NT2/D1 (cell line): ENCODE data around the gene TREX2.

Experiments used
- DNase-seq: peaks from one replicate; pipeline ENCODE4 v3.0.0-alpha.2; 2011; ENCODE audit warnings: low read depth, low spot score
- H3K27me3 ChIP-seq: 2 replicates; pipeline ENCODE4 v1.6.0; 2011; ENCODE audit warnings: mild to moderate bottlenecking; ENCODE audit not compliant: insufficient read length, insufficient read depth
- H3K36me3 ChIP-seq: 2 replicates; pipeline ENCODE4 v1.6.1; 2011; ENCODE audit warnings: mild to moderate bottlenecking, low read length, mixed read lengths; ENCODE audit not compliant: insufficient read depth, insufficient read length
- H3K4me1 ChIP-seq: 2 replicates; pipeline ENCODE4 v1.5.1; 2011; ENCODE audit not compliant: insufficient read depth, insufficient read length
- H3K4me3 ChIP-seq: 2 replicates; pipeline ENCODE4 v1.5.1; 2011; ENCODE audit warnings: low read depth; ENCODE audit not compliant: insufficient read length
- H3K9ac ChIP-seq: 2 replicates; pipeline ENCODE4 v1.6.0; 2011; ENCODE audit warnings: low read depth; ENCODE audit not compliant: insufficient read length
- H3K9me3 ChIP-seq: 2 replicates; pipeline ENCODE4 v1.5.1; 2011; ENCODE audit warnings: mild to moderate bottlenecking, low read length; ENCODE audit not compliant: insufficient read depth
- SUZ12 ChIP-seq: IDR thresholded peaks from 2 replicates; pipeline ENCODE4 v1.6.1; 2011; ENCODE audit not compliant: insufficient read length, insufficient read depth; ENCODE audit errors: extremely low read depth
- YY1 ChIP-seq: IDR thresholded peaks from 2 replicates; pipeline ENCODE4 v1.6.1; 2011; ENCODE audit not compliant: insufficient read length, insufficient read depth
- ZNF274 ChIP-seq: IDR thresholded peaks from 2 replicates; pipeline ENCODE4 v1.6.1; 2011; ENCODE audit warnings: mild to moderate bottlenecking, low read depth, low read length

TREX2 gene

DNA sequence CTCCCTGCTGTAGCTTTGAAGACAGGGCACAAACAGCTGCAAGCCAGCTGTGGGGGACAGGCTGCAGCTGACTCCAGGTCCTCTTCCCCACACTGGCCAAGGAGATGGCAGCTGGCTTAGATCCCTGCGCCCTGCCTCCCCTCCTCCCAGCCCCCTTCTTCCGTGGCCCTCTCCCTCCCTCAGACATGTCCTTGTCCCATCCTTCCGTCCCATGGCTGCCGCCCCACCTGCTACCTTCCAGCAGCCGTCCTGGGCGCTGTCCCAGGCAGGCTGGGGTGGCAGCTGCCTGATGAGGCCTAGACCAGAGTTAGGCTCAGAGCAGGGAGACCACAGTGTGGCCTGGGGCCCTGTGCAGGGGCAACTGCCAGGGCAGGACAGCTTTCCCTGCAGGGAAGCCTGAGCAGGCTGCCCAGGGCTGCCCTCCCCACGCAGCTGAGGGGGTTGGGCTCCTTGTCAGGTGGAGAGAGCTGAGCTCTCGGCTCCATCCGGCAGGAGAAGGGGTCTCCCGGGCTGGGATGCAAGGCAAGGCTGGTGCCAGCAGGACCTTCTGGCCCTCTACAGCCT is 45.6 kb upstream of the TREX2 start:
- TF ChIP-seq SUZ12 (no peak), ZNF274 (no peak), YY1 (no peak)
- Histone ChIP-seq H3K27me3 (no peaks in the 10 kb centered on the region), H3K9me3 (no peaks in the 10 kb centered on the region), H3K4me1 (peaks cover 2% of the 10 kb centered on the region), H3K4me3 (no peak overlapping the region), H3K9ac (no peak overlapping the region), H3K36me3 (no peaks in the 10 kb centered on the region)
- no peak for DNase-seq

- H3K9me3 ChIP-seq, result no peaks in the 10 kb centered on the region
- no peak for DNase-seq
- H3K9ac ChIP-seq, result no peak overlapping the region
- peaks cover 2% of the 10 kb centered on the region for H3K4me1 ChIP-seq
- no peaks in the 10 kb centered on the region for H3K36me3 ChIP-seq
- H3K4me3 ChIP-seq, result no peak overlapping the region
- no peaks in the 10 kb centered on the region for H3K27me3 ChIP-seq
- TF ChIP-seq YY1, result no peak
- no peak for TF ChIP-seq SUZ12
- no peak for TF ChIP-seq ZNF274
Measured at GRCh38 chrX:153490217-153490930, 44.5 kb upstream of the TREX2 start.

DNA sequence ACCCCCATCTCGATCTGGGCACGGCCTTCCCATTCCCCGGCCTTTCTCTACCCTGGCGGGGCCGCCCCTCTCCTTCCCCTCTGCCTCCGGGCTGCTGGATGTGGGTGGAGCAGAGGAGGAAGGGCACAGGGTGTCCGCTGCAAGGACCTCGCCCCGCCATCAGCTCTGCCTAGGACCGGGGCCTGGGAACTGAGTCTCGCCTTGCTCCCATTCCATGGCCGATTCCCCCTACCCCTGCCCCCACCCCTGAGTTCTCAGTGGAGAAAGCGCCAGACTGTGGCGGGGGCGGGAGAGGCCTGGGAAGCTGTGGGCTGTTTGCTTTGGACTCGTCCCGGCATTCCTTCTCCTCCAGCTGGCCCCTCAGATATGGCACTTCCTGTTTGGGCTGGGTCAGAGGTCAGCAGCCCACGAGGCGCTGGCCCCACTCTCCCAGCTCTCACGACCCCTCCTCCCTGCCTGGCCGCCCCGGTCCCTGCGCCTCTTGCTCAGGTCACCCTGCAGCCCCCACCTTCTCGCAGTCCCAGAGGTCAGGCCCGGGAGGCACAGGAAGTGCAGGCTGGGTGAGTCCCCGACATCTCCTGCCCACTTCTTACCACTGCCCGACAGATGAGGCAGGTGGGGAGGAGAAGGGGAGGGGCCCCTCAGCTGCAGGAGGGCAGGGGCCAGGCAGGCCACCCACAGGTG is 42.5 kb upstream of the TREX2 start:
- DNase-seq, result no peak
- no peaks in the 10 kb centered on the region for H3K36me3 ChIP-seq
- no peak for TF ChIP-seq SUZ12
- no peak for TF ChIP-seq ZNF274
- no peak for TF ChIP-seq YY1
- no peaks in the 10 kb centered on the region for H3K27me3 ChIP-seq
- no peaks in the 10 kb centered on the region for H3K9me3 ChIP-seq
- H3K4me1 ChIP-seq, result peaks cover 2% of the 10 kb centered on the region
- no peak overlapping the region for H3K4me3 ChIP-seq
- H3K9ac ChIP-seq, result no peak overlapping the region

DNA sequence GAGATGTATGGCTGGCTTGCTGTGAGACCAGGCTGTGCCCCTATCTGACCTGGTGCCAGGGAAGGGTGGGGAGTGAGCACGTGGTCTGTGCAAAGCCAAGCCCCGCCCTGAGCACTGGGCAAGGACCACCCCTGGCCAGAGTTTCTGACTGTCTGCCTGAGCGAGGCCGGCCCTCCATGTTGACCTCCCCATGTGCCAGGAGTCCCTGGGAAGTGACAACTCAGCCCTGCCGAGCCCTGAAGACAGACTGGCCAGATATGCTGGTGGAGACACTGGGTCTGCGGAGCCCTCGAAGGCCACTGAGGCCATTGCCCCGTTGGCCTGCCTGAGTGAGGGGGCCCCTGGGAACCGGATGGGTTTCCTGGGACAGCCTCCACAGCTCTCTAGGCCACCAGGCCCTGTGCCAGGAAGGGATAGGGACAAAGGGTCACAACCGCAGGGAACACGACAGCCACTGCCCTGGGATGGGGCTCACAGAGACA is 41.8 kb upstream of the TREX2 start:
- H3K4me3 ChIP-seq, result no peak overlapping the region
- DNase-seq, result no peak
- peaks cover 2% of the 10 kb centered on the region for H3K4me1 ChIP-seq
- no peaks in the 10 kb centered on the region for H3K36me3 ChIP-seq
- no peaks in the 10 kb centered on the region for H3K9me3 ChIP-seq
- H3K27me3 ChIP-seq, result no peaks in the 10 kb centered on the region
- no peak overlapping the region for H3K9ac ChIP-seq
- TF ChIP-seq SUZ12 (no peak), YY1 (no peak), ZNF274 (no peak)

DNA sequence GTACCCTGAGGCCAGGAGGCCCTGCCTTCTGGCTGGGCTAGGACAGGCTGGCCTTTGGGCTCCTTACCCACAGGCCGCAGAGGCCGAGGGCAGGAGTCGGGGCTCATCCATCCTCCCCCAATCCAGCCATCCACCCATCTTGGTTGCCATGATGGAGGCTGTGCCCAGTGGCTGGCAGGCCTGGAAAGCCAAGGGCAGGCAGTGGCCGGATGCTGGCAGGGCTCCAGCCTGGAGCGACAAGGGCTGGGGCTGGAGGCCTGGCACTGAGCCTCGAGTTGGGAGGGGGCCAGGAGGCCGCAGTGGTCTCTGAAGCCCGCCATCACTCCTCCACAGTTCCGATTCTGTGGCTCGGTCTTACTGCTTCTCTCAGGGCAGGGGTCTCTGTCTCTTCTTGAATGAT is 40.3 kb upstream of the TREX2 start:
- no peak for DNase-seq
- Histone ChIP-seq H3K4me3 (no peak overlapping the region), H3K9me3 (no peaks in the 10 kb centered on the region), H3K36me3 (no peaks in the 10 kb centered on the region), H3K27me3 (no peaks in the 10 kb centered on the region), H3K4me1 (peaks cover 2% of the 10 kb centered on the region), H3K9ac (no peak overlapping the region)
- no peak for TF ChIP-seq ZNF274
- TF ChIP-seq SUZ12, result no peak
- TF ChIP-seq YY1, result no peak

DNA sequence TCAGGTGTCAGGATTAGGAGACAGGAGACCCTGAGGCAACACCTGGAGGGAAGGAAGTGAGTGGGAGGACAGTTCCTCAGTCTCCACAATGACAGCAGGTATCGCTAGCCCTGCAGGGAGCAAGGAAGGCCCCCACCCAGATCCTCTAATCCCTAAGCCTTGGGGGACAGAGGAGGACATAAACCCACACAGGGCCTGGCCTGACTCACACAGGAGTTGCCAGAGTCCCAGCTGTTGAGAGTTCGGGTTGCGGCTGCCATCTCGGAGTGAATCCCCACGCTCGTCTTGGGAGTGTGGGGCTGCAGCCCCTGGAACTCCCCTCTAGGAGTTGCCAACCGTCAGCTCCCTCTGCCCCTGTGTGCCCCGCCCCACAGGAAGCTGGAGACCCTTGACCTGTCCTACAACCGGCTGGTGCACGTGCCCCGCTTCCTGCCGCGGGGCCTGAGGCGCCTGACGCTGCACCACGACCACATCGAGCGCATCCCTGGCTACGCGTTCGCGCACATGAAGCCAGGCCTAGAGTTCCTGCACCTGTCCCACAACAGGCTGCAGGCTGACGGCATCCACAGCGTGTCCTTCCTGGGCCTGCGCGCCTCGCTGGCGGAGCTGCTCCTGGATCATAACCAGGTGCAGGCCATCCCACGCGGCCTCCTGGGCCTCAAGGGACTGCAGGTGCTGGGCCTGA is 39.7 kb upstream of the TREX2 start:
- H3K36me3 ChIP-seq, result no peaks in the 10 kb centered on the region
- DNase-seq, result no peak
- H3K4me1 ChIP-seq, result peaks cover 2% of the 10 kb centered on the region
- H3K27me3 ChIP-seq, result no peaks in the 10 kb centered on the region
- no peaks in the 10 kb centered on the region for H3K9me3 ChIP-seq
- no peak overlapping the region for H3K9ac ChIP-seq
- H3K4me3 ChIP-seq, result no peak overlapping the region
- TF ChIP-seq YY1 (no peak), ZNF274 (no peak), SUZ12 (no peak)

DNA sequence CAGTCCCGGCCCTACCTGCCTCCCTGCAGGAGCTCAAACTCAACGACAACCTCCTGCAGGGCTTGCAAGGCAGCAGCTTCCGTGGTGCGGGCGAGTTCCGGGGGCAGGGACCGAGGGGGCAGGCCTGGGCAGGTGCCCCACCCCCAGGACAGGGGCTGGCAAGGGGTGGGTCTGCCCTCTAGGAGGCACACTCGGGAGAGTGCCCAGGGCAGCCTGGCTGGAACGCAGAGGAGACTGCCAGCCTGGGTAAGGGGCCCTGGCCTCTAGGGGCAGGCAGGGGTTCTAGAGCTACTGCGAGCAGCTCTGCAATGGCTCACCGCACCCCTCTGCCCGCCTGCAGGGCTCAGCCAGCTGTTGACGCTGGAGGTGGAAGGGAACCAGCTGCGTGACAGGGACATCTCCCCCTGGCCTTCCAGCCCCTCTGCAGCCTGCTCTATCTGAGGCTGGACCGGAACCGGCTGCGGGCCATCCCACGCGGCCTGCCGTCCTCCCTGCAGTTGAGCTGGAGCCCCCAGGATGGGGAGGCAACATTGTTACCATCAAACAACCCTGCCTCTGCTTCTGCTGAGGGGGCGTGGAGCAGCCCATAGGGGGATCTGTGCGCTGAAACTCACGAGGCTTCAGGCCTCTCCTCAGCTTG is 36.6 kb upstream of the TREX2 start:
- H3K4me3 ChIP-seq, result no peak overlapping the region
- no peaks in the 10 kb centered on the region for H3K27me3 ChIP-seq
- no peaks in the 10 kb centered on the region for H3K9me3 ChIP-seq
- no peak overlapping the region for H3K9ac ChIP-seq
- DNase-seq, result no peak
- H3K4me1 ChIP-seq, result peaks cover 2% of the 10 kb centered on the region
- H3K36me3 ChIP-seq, result no peaks in the 10 kb centered on the region
- no peak for TF ChIP-seq YY1
- no peak for TF ChIP-seq SUZ12
- TF ChIP-seq ZNF274, result no peak
